Vagina (tissue), 2 donors: Measurements from ENCODE around the gene F2. TPM values are rescaled to one million over a fixed set of nuclear protein-coding genes. Genes with fewer than 3 reads are reported as not detected.

Experiments used
- DNase-seq, 2 donors: peaks; one replicate each; pipeline ENCODE4 v3.0.0-alpha.2; 2017; ENCODE audit errors: extremely low spot score in 2 of 2
- H3K27ac ChIP-seq: fragments of 200-600 bp; sonication (generic); one replicate; pipeline ENCODE4 v1.5.1; 2019
- H3K27me3 ChIP-seq: fragments of 200-600 bp; sonication (generic); one replicate; pipeline ENCODE4 v1.5.1; 2019
- H3K36me3 ChIP-seq, 2 donors: fragments of 200-600 bp; sonication (generic); one replicate each; pipeline ENCODE4 v1.5.1; 2017 to 2019
- H3K4me1 ChIP-seq: fragments of 200-600 bp; sonication (generic); one replicate; pipeline ENCODE4 v1.5.1; 2019
- H3K4me3 ChIP-seq, 2 donors: fragments of 200-600 bp; sonication (generic); 1 replicate in 1 of 2; 2 replicates in 1 of 2; pipeline ENCODE4 v1.5.1; 2016 to 2019
- H3K9me3 ChIP-seq: fragments of 200-600 bp; sonication (generic); one replicate; pipeline ENCODE4 v1.5.1; 2019
- POLR2A ChIP-seq, 2 donors: fragments of 450-650 bp; IDR thresholded peaks; one replicate each; pipeline ENCODE4 v1.6.1; 2017; ENCODE audit warnings: antibody characterized with exemption in 2 of 2, mild to moderate bottlenecking in 2 of 2, moderate library complexity in 2 of 2
- POLR2AphosphoS5 ChIP-seq, 2 donors: sonication (generic); formaldehyde crosslinking; IDR thresholded peaks; one replicate each; pipeline ENCODE4 v1.9.0; 2017; ENCODE audit warnings: antibody characterized with exemption in 2 of 2, mild to moderate bottlenecking in 2 of 2, low read depth in 1 of 2; ENCODE audit not compliant: insufficient read depth in 1 of 2
- intact Hi-C: fragments of 100-400 bp; cut with DNase I; formaldehyde crosslinking; loops from one replicate; pipeline ENCODE4 v1.15.1; 2023
- total RNA-seq: library from RNA; depleted of rRNA; stranded (reverse); fragments of >200 nt; gene quantifications from one replicate; pipeline ENCODE4 v1.2.3, GENCODE V29; 2016
- TF ChIP-seq, protein P1 (sequence below), 3 experiments: fragments of 450-650 bp in 2 of 3; fragments of 200-600 bp in 1 of 3; sonication (generic) in 1 of 3; IDR thresholded peaks; one replicate each; pipeline ENCODE4 v1.5.1; 2017 to 2019; ENCODE audit warnings: antibody characterized with exemption in 3 of 3, mild to moderate bottlenecking in 2 of 3, moderate library complexity in 2 of 3

The F2 gene
- total RNA-seq, 1 donor from 2014 or later: not detected

GRCh38 chr11:46755962-46756361 is 36.9 kb downstream of the F2 start:
- Histone ChIP-seq H3K9me3 (no peaks in the 10 kb centered on the region), H3K4me3 (no peak overlapping the region), H3K27ac (no peak overlapping the region), H3K36me3 (peaks cover 0 to 75% of the 10 kb centered on the region in 2 donors), H3K27me3 (no peaks in the 10 kb centered on the region), H3K4me1 (no peaks in the 10 kb centered on the region)
- intact Hi-C loops: loop anchor here (5.0 kb wide), 1 partner anchor 1364 kb away; no protein-coding TSS in a partner anchor
- TF ChIP-seq, protein P1, sequence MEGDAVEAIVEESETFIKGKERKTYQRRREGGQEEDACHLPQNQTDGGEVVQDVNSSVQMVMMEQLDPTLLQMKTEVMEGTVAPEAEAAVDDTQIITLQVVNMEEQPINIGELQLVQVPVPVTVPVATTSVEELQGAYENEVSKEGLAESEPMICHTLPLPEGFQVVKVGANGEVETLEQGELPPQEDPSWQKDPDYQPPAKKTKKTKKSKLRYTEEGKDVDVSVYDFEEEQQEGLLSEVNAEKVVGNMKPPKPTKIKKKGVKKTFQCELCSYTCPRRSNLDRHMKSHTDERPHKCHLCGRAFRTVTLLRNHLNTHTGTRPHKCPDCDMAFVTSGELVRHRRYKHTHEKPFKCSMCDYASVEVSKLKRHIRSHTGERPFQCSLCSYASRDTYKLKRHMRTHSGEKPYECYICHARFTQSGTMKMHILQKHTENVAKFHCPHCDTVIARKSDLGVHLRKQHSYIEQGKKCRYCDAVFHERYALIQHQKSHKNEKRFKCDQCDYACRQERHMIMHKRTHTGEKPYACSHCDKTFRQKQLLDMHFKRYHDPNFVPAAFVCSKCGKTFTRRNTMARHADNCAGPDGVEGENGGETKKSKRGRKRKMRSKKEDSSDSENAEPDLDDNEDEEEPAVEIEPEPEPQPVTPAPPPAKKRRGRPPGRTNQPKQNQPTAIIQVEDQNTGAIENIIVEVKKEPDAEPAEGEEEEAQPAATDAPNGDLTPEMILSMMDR (IDR thresholded peaks at IDR 0.05): no peak
- TF ChIP-seq POLR2A (IDR thresholded peaks at IDR 0.05) (no peak), POLR2AphosphoS5 (IDR thresholded peaks at IDR 0.05; ENCODE audit: insufficient read depth in 1 of 2, low read depth in 1 of 2) (no peak)
- no peak for DNase-seq

DNA sequence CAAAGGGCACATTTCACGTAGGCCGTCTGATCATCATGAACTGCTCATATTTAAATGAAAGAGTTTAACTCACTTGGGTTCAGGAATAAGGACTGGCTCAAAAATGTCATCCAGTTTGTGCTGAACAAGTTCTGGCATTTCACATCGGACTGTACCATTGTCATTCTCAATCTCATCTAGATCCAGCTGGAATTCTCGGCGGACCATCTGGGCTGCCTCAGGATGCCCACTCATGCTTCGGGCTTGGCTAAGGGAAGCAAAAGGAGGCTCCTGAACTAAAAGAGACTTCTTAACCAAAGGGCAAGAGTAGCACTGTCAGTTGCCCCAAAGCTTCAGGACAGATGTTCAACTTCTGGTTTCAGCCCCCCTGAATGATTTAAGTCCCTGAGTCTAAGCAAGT is 40.2 kb downstream of the F2 start:
- intact Hi-C loops: loop anchor here (5.0 kb wide), 1 partner anchor 1367 kb away; no protein-coding TSS in a partner anchor
- no peaks in the 10 kb centered on the region for H3K27me3 ChIP-seq
- no peak for DNase-seq
- no peak overlapping the region for H3K27ac ChIP-seq
- H3K4me1 ChIP-seq: no peaks in the 10 kb centered on the region
- no peak for TF ChIP-seq POLR2A (IDR thresholded peaks at IDR 0.05)
- TF ChIP-seq POLR2AphosphoS5 (IDR thresholded peaks at IDR 0.05; ENCODE audit: insufficient read depth in 1 of 2, low read depth in 1 of 2): no peak
- TF ChIP-seq, protein P1 (IDR thresholded peaks at IDR 0.05): no peak
- H3K36me3 ChIP-seq: peaks cover 3 to 69% of the 10 kb centered on the region in 2 donors
- H3K9me3 ChIP-seq: no peaks in the 10 kb centered on the region
- H3K4me3 ChIP-seq: no peak overlapping the region

DNA sequence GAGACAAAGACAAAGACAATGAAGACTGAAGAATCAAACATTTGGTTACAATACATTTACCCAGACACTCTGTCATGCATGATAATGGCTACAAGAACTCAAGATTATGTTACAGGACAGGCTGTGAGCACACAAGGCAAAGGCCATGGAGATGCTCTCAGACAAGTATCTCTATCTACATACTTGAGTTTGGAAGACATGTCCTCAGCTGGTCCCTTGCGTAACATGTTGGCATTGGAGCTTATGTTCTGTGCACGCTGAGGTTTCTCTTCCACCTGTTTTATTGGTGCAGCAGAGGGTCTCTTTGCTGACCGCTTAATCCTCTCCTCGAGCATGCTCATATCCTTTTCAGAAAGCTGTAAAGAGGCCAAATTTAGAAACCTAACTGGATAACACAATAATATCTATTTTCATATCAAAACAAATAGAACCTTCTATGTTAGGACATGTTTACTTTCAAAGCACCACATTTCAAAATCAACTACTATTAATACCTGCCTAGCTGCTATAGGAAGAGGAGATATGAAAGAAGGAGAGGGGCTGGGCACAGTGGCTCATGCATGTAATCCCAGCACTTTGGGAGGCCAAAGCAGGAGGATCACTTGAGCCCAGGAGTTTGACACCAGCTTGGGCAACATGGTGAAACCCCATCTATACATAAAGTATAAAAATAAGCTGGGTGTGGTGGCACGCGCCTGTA is 41.6 kb downstream of the F2 start:
- no peak for TF ChIP-seq POLR2A (IDR thresholded peaks at IDR 0.05)
- TF ChIP-seq POLR2AphosphoS5 (IDR thresholded peaks at IDR 0.05; ENCODE audit: insufficient read depth in 1 of 2, low read depth in 1 of 2): no peak
- TF ChIP-seq, protein P1 (IDR thresholded peaks at IDR 0.05): no peak
- intact Hi-C loops: no loop called here
- H3K4me3 ChIP-seq: no peak overlapping the region
- H3K27me3 ChIP-seq: no peaks in the 10 kb centered on the region
- no peak for DNase-seq
- no peak overlapping the region for H3K27ac ChIP-seq
- H3K36me3 ChIP-seq: peaks cover 3 to 58% of the 10 kb centered on the region in 2 donors
- no peaks in the 10 kb centered on the region for H3K4me1 ChIP-seq
- no peaks in the 10 kb centered on the region for H3K9me3 ChIP-seq

- H3K27ac ChIP-seq: no peak overlapping the region
- H3K9me3 ChIP-seq: no peaks in the 10 kb centered on the region
- H3K4me3 ChIP-seq: no peak overlapping the region
- intact Hi-C loops: no loop called here
- TF ChIP-seq POLR2AphosphoS5 (IDR thresholded peaks at IDR 0.05; ENCODE audit: insufficient read depth in 1 of 2, low read depth in 1 of 2) (no peak), POLR2A (IDR thresholded peaks at IDR 0.05) (no peak)
- TF ChIP-seq, protein P1 (IDR thresholded peaks at IDR 0.05): no peak
- H3K36me3 ChIP-seq: peaks cover 3 to 58% of the 10 kb centered on the region in 2 donors
- DNase-seq: no peak
- no peaks in the 10 kb centered on the region for H3K4me1 ChIP-seq
- H3K27me3 ChIP-seq: no peaks in the 10 kb centered on the region
Observed at GRCh38 chr11:46761807-46762206, 42.8 kb downstream of the F2 start.

- TF ChIP-seq POLR2AphosphoS5 (IDR thresholded peaks at IDR 0.05; ENCODE audit: insufficient read depth in 1 of 2, low read depth in 1 of 2): no peak
- no peak for TF ChIP-seq POLR2A (IDR thresholded peaks at IDR 0.05)
- TF ChIP-seq, protein P1 (IDR thresholded peaks at IDR 0.05): no peak
- Histone ChIP-seq H3K36me3 (peaks cover 3 to 58% of the 10 kb centered on the region in 2 donors), H3K4me1 (no peaks in the 10 kb centered on the region), H3K4me3 (no peak overlapping the region), H3K27ac (no peak overlapping the region), H3K9me3 (no peaks in the 10 kb centered on the region), H3K27me3 (no peaks in the 10 kb centered on the region)
- intact Hi-C loops: no loop called here
- no peak for DNase-seq
Observed at GRCh38 chr11:46762248-46762647, 43.2 kb downstream of the F2 start.
